SK-N-SH (cell line): ENCODE measurements around the gene NCAPD3. TPM values are rescaled to one million over a fixed set of nuclear protein-coding genes. Genes with fewer than 3 reads are reported as not detected.

ENCODE experiments used
- CTCF ChIA-PET: fragments of 300-600, 350-600 bp; formaldehyde crosslinking; extraction: SDS; loops from one replicate; lab custom pipeline; 2021; lab: Yijun Ruan, JAX
- POLR2A ChIA-PET: fragments of 350-600 bp; sonication (Branson Sonifier 250); formaldehyde crosslinking; extraction: SDS; loops from one replicate; lab custom pipeline; 2020; ENCODE audit warnings: antibody characterized with exemption, inconsistent platforms; lab: Yijun Ruan, JAX
- DNase-seq: peaks from one replicate; pipeline ENCODE4 v3.0.0; 2012
- H2AFZ ChIP-seq: fragments of 200-600 bp; sonication (generic); 2 replicates; pipeline ENCODE4 v1.8.1; 2016; ENCODE audit warnings: antibody characterized with exemption, mild to moderate bottlenecking, low read depth
- H3F3A ChIP-seq: fragments of 200-600 bp; sonication (generic); replicated peaks from 2 replicates; pipeline ENCODE3; 2016; ENCODE audit warnings: antibody characterized with exemption, mild to moderate bottlenecking; ENCODE audit not compliant: insufficient read depth
- H3K27ac ChIP-seq, 2 experiments: fragments of 200-500 bp in 1 of 2; fragments of 200-600 bp in 1 of 2; sonication (Bioruptor generic) in 1 of 2; sonication (generic), shearing (Covaris generic) in 1 of 2; 2 replicates each; pipeline versions ENCODE4 v1.5.1 to v1.6.1; 2014 to 2016; ENCODE audit warnings: low read depth in 2 of 2, inconsistent platforms in 1 of 2, low read length in 1 of 2, mild to moderate bottlenecking in 1 of 2, mixed read lengths in 1 of 2
- H3K27me3 ChIP-seq: fragments of 200-600 bp; sonication (generic), shearing (Covaris generic); 2 replicates; pipeline ENCODE4 v1.6.1; 2016; ENCODE audit warnings: mixed run types; ENCODE audit not compliant: insufficient read depth
- H3K36me3 ChIP-seq, 2 experiments: fragments of 200-500 bp in 1 of 2; fragments of 200-600 bp in 1 of 2; sonication (Bioruptor generic) in 1 of 2; sonication (generic) in 1 of 2; replicated peaks in 1 of 2; 2 replicates each; pipeline versions ENCODE3 to v1.5.1; 2014 to 2016; ENCODE audit warnings: low read length in 1 of 2, mild to moderate bottlenecking in 1 of 2; ENCODE audit not compliant: insufficient read depth in 2 of 2, control insufficient read depth in 1 of 2
- H3K4me1 ChIP-seq, 2 experiments: fragments of 200-500 bp in 1 of 2; fragments of 200-600 bp in 1 of 2; sonication (Bioruptor generic) in 1 of 2; sonication (generic), shearing (Covaris generic) in 1 of 2; 2 replicates each; pipeline versions ENCODE4 v1.5.1 to v1.6.1; 2014 to 2016; ENCODE audit warnings: low read depth in 1 of 2, low read length in 1 of 2, mixed run types in 1 of 2; ENCODE audit not compliant: insufficient read depth in 2 of 2, control insufficient read depth in 1 of 2
- H3K4me2 ChIP-seq: fragments of 200-600 bp; sonication (generic), shearing (Covaris generic); 2 replicates; pipeline ENCODE4 v1.6.1; 2017; ENCODE audit warnings: mixed run types
- H3K4me3 ChIP-seq, 2 experiments: fragments of 200-500 bp in 1 of 2; fragments of 200-600 bp in 1 of 2; sonication (Bioruptor generic) in 1 of 2; sonication (generic), shearing (Covaris generic) in 1 of 2; 2 replicates each; pipeline versions ENCODE4 v1.5.1 to v1.8.1; 2014 to 2016; ENCODE audit warnings: low read depth in 2 of 2, inconsistent platforms in 1 of 2, low read length in 1 of 2, mild to moderate bottlenecking in 1 of 2, mixed read lengths in 1 of 2, moderate library complexity in 1 of 2
- H3K79me2 ChIP-seq: fragments of 200-600 bp; sonication (generic); 2 replicates; pipeline ENCODE4 v1.8.1; 2017; ENCODE audit warnings: mild to moderate bottlenecking; ENCODE audit not compliant: insufficient read depth
- H3K9ac ChIP-seq: fragments of 200-600 bp; sonication (generic); 2 replicates; pipeline ENCODE4 v1.6.1; 2017; ENCODE audit warnings: mixed run types
- H3K9me2 ChIP-seq: fragments of 200-600 bp; sonication (generic); 2 replicates; pipeline ENCODE4 v1.6.1; 2017; ENCODE audit warnings: mixed run types
- H3K9me3 ChIP-seq: fragments of 200-600 bp; sonication (generic); 2 replicates; pipeline ENCODE4 v1.6.1; 2017; ENCODE audit warnings: mixed run types, mild to moderate bottlenecking, moderate library complexity
- H4K20me1 ChIP-seq: fragments of 200-600 bp; sonication (generic); 2 replicates; pipeline ENCODE4 v1.6.1; 2017; ENCODE audit warnings: mild to moderate bottlenecking, mixed run types; ENCODE audit not compliant: insufficient read depth
- FOSL2 ChIP-seq: IDR thresholded peaks from 2 replicates; pipeline ENCODE4 v1.4.0; 2012; ENCODE audit warnings: low read depth, mild to moderate bottlenecking, moderate library complexity, borderline replicate concordance
- FOXJ3 ChIP-seq: sonication (generic); formaldehyde crosslinking; IDR thresholded peaks from 2 replicates; pipeline ENCODE4 v1.5.1; 2020; ENCODE audit warnings: mild to moderate bottlenecking, missing genetic modification reagents
- FOXM1 ChIP-seq: IDR thresholded peaks from 2 replicates; pipeline ENCODE4 v1.4.0; 2012; ENCODE audit warnings: low read depth, mild to moderate bottlenecking
- GABPA ChIP-seq: IDR thresholded peaks from 2 replicates; pipeline ENCODE4 v1.4.0; 2012; ENCODE audit warnings: low read depth, mild to moderate bottlenecking
- MXI1 ChIP-seq: IDR thresholded peaks from 2 replicates; pipeline ENCODE4 v1.6.1; 2012; ENCODE audit warnings: mild to moderate bottlenecking, low read depth, low read length, improper control_type of control experiment
- RAD21 ChIP-seq: IDR thresholded peaks from 2 replicates; pipeline ENCODE4 v1.6.1; 2012; ENCODE audit warnings: mild to moderate bottlenecking, low read length
- USF1 ChIP-seq: IDR thresholded peaks from 2 replicates; pipeline ENCODE4 v1.4.0; 2012; ENCODE audit warnings: low read depth, borderline replicate concordance
- WGBS: methylation state at CpG from one replicate; pipeline ENCODE4 v1.1.6; 2017; ENCODE audit warnings: low lambda C conversion rate; 5-methylcytosine and 5-hydroxymethylcytosine counted together
- polyA plus RNA-seq, 3 experiments: library from polyadenylated mRNA; depleted of rRNA; stranded (reverse); fragments of >200 nt; gene quantifications; 2 replicates each; pipeline ENCODE4 v1.2.3, GENCODE V29; 2012
- TF ChIP-seq, protein P1 (sequence below): IDR thresholded peaks from 2 replicates; pipeline ENCODE4; 2012
- TF ChIP-seq, protein P2 (sequence below): fragments of 150-350 bp; IDR thresholded peaks from 2 replicates; pipeline ENCODE4 v1.6.1; 2016; ENCODE audit warnings: mild to moderate bottlenecking, low read depth, low read length

Gene NCAPD3
- polyA plus RNA-seq, 1 of the 3 experiments (the other 2 are of a cell fraction), result 19.5 TPM

- no peak overlapping the region for H2AFZ ChIP-seq
- peaks cover 11 to 96% of the 10 kb centered on the region in 2 experiments for H3K36me3 ChIP-seq
- H3K9ac ChIP-seq, result no peak overlapping the region
- H4K20me1 ChIP-seq, result no peaks in the 10 kb centered on the region
- POLR2A ChIA-PET, result interaction anchor here (1.0 kb wide), 1 partner anchor 11 kb away, joined by 4 read pairs; no protein-coding TSS in a partner anchor
- no peak overlapping the region for H3K27ac ChIP-seq
- TF ChIP-seq GABPA (no peak), FOSL2 (no peak), FOXM1 (no peak), FOXJ3 (CRISPR knock-in tag) (no peak)
- no peak overlapping the region for H3K4me2 ChIP-seq
- WGBS, result 93% methylated on average over 5 of the region's 11 CpGs
- no peaks in the 10 kb centered on the region; a peak in 1 of 4 replicates for H3K4me1 ChIP-seq
- no peak overlapping the region for H3K4me3 ChIP-seq
- CTCF ChIA-PET, result interaction anchor here (1.1 kb wide), 1 partner anchor 14 kb away, joined by 5 read pairs; no protein-coding TSS in a partner anchor
- DNase-seq, result no peak
- no peaks in the 10 kb centered on the region for H3K9me3 ChIP-seq
- no peaks in the 10 kb centered on the region for H3K79me2 ChIP-seq
- H3F3A ChIP-seq, result no peaks in the 10 kb centered on the region
- no peaks in the 10 kb centered on the region for H3K9me2 ChIP-seq
- H3K27me3 ChIP-seq, result no peaks in the 10 kb centered on the region
These were observed 69.3 kb downstream of the NCAPD3 start for GRCh38 chr11:134154441-134154840.

- H3K27ac ChIP-seq, result no peak overlapping the region
- H3K4me2 ChIP-seq, result no peak overlapping the region
- H4K20me1 ChIP-seq, result no peaks in the 10 kb centered on the region
- 97% methylated on average over 23 of the region's 30 CpGs for WGBS
- H3F3A ChIP-seq, result no peaks in the 10 kb centered on the region
- no peak overlapping the region for H3K9ac ChIP-seq
- no peak overlapping the region for H3K4me3 ChIP-seq
- H3K9me3 ChIP-seq, result no peaks in the 10 kb centered on the region
- POLR2A ChIA-PET, result interaction anchor here (1.0 kb wide), 1 partner anchor 12 kb away, joined by 4 read pairs; no protein-coding TSS in a partner anchor
- H3K27me3 ChIP-seq, result no peaks in the 10 kb centered on the region
- no peaks in the 10 kb centered on the region for H3K79me2 ChIP-seq
- DNase-seq, result no peak
- no peaks in the 10 kb centered on the region; a peak in 1 of 4 replicates for H3K4me1 ChIP-seq
- peaks cover 11 to 94% of the 10 kb centered on the region in 2 experiments for H3K36me3 ChIP-seq
- no peak overlapping the region for H2AFZ ChIP-seq
- CTCF ChIA-PET, result interaction anchor here (0.7 to 2.1 kb wide), 3 partner anchors 13 to 103 kb away, joined by 4 to 14 read pairs (median 5); no protein-coding TSS in a partner anchor
- no peaks in the 10 kb centered on the region for H3K9me2 ChIP-seq
- TF ChIP-seq, protein P1, sequence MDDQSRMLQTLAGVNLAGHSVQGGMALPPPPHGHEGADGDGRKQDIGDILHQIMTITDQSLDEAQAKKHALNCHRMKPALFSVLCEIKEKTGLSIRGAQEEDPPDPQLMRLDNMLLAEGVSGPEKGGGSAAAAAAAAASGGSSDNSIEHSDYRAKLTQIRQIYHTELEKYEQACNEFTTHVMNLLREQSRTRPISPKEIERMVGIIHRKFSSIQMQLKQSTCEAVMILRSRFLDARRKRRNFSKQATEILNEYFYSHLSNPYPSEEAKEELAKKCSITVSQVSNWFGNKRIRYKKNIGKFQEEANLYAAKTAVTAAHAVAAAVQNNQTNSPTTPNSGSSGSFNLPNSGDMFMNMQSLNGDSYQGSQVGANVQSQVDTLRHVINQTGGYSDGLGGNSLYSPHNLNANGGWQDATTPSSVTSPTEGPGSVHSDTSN, result no peak
- TF ChIP-seq RAD21, result no peak
- TF ChIP-seq MXI1, result no peak
- TF ChIP-seq FOXJ3 (CRISPR knock-in tag), result no peak
These were observed 70.4 kb downstream of the NCAPD3 start for GRCh38 chr11:134153147-134153905.

DNA sequence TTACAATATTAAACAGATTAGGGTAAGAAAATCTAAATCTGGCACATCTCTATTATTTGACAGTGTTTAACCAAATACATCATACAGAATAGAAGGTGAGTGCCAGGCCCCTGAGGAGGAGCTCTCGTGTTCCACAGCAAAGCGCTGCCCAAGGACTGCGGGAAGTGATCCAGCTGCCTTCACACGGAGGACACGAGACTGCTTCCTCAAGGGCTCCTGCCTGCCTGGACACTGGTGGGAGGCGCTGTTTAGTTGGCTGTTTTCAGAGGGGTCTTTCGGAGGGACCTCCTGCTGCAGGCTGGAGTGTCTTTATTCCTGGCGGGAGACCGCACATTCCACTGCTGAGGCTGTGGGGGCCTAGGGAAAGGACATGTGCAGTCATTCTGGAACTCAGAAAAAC lies 71.1 kb downstream of the NCAPD3 start:
- Histone ChIP-seq H3K9me3 (no peaks in the 10 kb centered on the region), H3K4me2 (no peak overlapping the region), H3F3A (no peaks in the 10 kb centered on the region), H3K36me3 (peaks cover 16 to 88% of the 10 kb centered on the region in 2 experiments), H3K9me2 (no peaks in the 10 kb centered on the region), H3K27me3 (no peaks in the 10 kb centered on the region), H3K9ac (no peak overlapping the region), H3K4me1 (no peaks in the 10 kb centered on the region; a peak in 1 of 4 replicates), H4K20me1 (no peaks in the 10 kb centered on the region), H3K27ac (no peak overlapping the region), H3K79me2 (no peaks in the 10 kb centered on the region), H3K4me3 (no peak overlapping the region), H2AFZ (no peak overlapping the region)
- ChIA-PET CTCF (interaction anchor here (0.7 to 2.1 kb wide), 6 partner anchors 12 to 225 kb away, joined by 3 to 14 read pairs (median 4); no protein-coding TSS in a partner anchor), POLR2A (no interaction called here)
- 100% methylated on average over 7 of the region's 9 CpGs for WGBS
- TF ChIP-seq USF1 (no peak), FOSL2 (no peak)
- TF ChIP-seq, protein P2, sequence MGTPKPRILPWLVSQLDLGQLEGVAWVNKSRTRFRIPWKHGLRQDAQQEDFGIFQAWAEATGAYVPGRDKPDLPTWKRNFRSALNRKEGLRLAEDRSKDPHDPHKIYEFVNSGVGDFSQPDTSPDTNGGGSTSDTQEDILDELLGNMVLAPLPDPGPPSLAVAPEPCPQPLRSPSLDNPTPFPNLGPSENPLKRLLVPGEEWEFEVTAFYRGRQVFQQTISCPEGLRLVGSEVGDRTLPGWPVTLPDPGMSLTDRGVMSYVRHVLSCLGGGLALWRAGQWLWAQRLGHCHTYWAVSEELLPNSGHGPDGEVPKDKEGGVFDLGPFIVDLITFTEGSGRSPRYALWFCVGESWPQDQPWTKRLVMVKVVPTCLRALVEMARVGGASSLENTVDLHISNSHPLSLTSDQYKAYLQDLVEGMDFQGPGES, result no peak
- DNase-seq, result no peak
